GM23338 (cell line): ENCODE results near the gene HTR3B. TPM values are rescaled to one million over a fixed set of nuclear protein-coding genes. Genes with fewer than 3 reads are reported as not detected.
A peak's percentile ranks its signal among the peaks of the same experiment; 100 is the strongest.

ENCODE experiments used
- ATAC-seq: fragments of 200-7000 bp; cut with Tn5 transposase; 3 replicates; pipeline ENCODE4 v1.9.1; 2020
- DNase-seq: peaks from one replicate; pipeline ENCODE4 v3.0.0-alpha.2; 2015; ENCODE audit warnings: low spot score
- H2AFZ ChIP-seq: fragments of 200-600 bp; sonication (generic); 2 replicates; pipeline ENCODE4 v1.8.0; 2016; ENCODE audit warnings: antibody characterized with exemption, mild to moderate bottlenecking, moderate library complexity
- H3F3A ChIP-seq: fragments of 200-600 bp; sonication (generic); replicated peaks from 2 replicates; pipeline ENCODE4 v1.8.0; 2017; ENCODE audit warnings: antibody characterized with exemption, mixed run types, low read depth
- H3K27ac ChIP-seq: fragments of 200-600 bp; sonication (generic); 2 replicates; pipeline ENCODE4 v1.6.1; 2016; ENCODE audit warnings: low read depth
- H3K27me3 ChIP-seq: fragments of 200-600 bp; sonication (generic); 2 replicates; pipeline ENCODE4 v1.8.0; 2016; ENCODE audit warnings: mild to moderate bottlenecking, mixed run types, moderate library complexity; ENCODE audit not compliant: insufficient read depth
- H3K36me3 ChIP-seq: fragments of 200-600 bp; sonication (generic); 2 replicates; pipeline ENCODE4 v1.8.0; 2016; ENCODE audit warnings: mild to moderate bottlenecking; ENCODE audit not compliant: insufficient read depth
- H3K4me1 ChIP-seq: fragments of 200-600 bp; sonication (generic); 2 replicates; pipeline ENCODE4 v1.8.0; 2016; ENCODE audit warnings: mild to moderate bottlenecking, moderate library complexity; ENCODE audit not compliant: insufficient read depth
- H3K4me2 ChIP-seq: fragments of 200-600 bp; sonication (generic); 2 replicates; pipeline ENCODE4 v1.7.1; 2017; ENCODE audit warnings: mixed run types
- H3K4me3 ChIP-seq: fragments of 200-600 bp; sonication (generic); 2 replicates; pipeline ENCODE4 v1.6.1; 2016; ENCODE audit warnings: mixed run types
- H3K79me2 ChIP-seq: fragments of 200-600 bp; sonication (generic); replicated peaks from 2 replicates; pipeline ENCODE4 v1.8.0; 2017; ENCODE audit warnings: mild to moderate bottlenecking; ENCODE audit not compliant: insufficient read depth
- H3K9me2 ChIP-seq: fragments of 200-600 bp; sonication (generic); 2 replicates; pipeline ENCODE4 v1.8.0; 2017; ENCODE audit not compliant: insufficient read depth
- H4K20me1 ChIP-seq: fragments of 200-600 bp; sonication (generic); replicated peaks from 2 replicates; pipeline ENCODE4 v1.8.0; 2017; ENCODE audit warnings: mild to moderate bottlenecking; ENCODE audit not compliant: insufficient read depth
- H3K27ac Mint-ChIP-seq: 2 replicates; pipeline ENCODE4 v1.8.0; 2020; ENCODE audit warnings: inconsistent platforms, mild to moderate bottlenecking, moderate library complexity, mixed read lengths
- H3K27me3 Mint-ChIP-seq: 3 replicates; pipeline ENCODE4 v1.8.0; 2022; ENCODE audit warnings: low read depth, mild to moderate bottlenecking, moderate library complexity, mixed read lengths, inconsistent platforms; ENCODE audit not compliant: insufficient read depth, poor library complexity
- H3K36me3 Mint-ChIP-seq: 3 replicates; pipeline ENCODE4 v1.8.0; 2021; ENCODE audit warnings: low read depth, mild to moderate bottlenecking, inconsistent platforms, moderate library complexity, mixed read lengths
- H3K4me1 Mint-ChIP-seq: 3 replicates; pipeline ENCODE4 v1.8.0; 2020; ENCODE audit warnings: mild to moderate bottlenecking, inconsistent platforms, mixed read lengths
- H3K4me3 Mint-ChIP-seq: 3 replicates; pipeline ENCODE4 v1.8.0; 2021; ENCODE audit warnings: moderate library complexity, mild to moderate bottlenecking, inconsistent platforms, mixed read lengths
- H3K9me3 Mint-ChIP-seq: 3 replicates; pipeline ENCODE4 v1.8.0; 2020; ENCODE audit warnings: moderate library complexity, mild to moderate bottlenecking, inconsistent platforms, mixed read lengths
- CREB1 ChIP-seq: fragments of 250-450 bp; sonication (Bioruptor Pico); IDR thresholded peaks from 2 replicates; pipeline ENCODE4 v1.5.0; 2020; ENCODE audit warnings: low read depth, mild to moderate bottlenecking, moderate library complexity
- EZH2 ChIP-seq: fragments of 200-600 bp; sonication (generic); IDR thresholded peaks from one replicate; pipeline ENCODE4 v1.8.0; 2017; ENCODE audit warnings: antibody characterized with exemption, mild to moderate bottlenecking, low read depth; ENCODE audit not compliant: unreplicated experiment
- EZH2phosphoT487 ChIP-seq: fragments of 200-600 bp; sonication (generic); IDR thresholded peaks from one replicate; pipeline ENCODE4 v1.8.1; 2018; ENCODE audit warnings: antibody characterized with exemption; ENCODE audit not compliant: unreplicated experiment
- JUNB ChIP-seq: IDR thresholded peaks from one replicate; pipeline ENCODE4 v1.6.1; 2016; ENCODE audit warnings: antibody characterized with exemption; ENCODE audit not compliant: unreplicated experiment
- NANOG ChIP-seq: IDR thresholded peaks from 2 replicates; pipeline ENCODE4 v1.6.1; 2016; ENCODE audit warnings: antibody characterized with exemption, borderline replicate concordance
- POLR2AphosphoS5 ChIP-seq: IDR thresholded peaks from 2 replicates; pipeline ENCODE4 v1.6.1; 2016; ENCODE audit warnings: antibody characterized with exemption, low read depth
- STAT1 ChIP-seq: IDR thresholded peaks from one replicate; pipeline ENCODE4 v1.6.1; 2016; ENCODE audit warnings: antibody characterized with exemption; ENCODE audit not compliant: unreplicated experiment
- ZNF114 ChIP-seq: fragments of 250-450 bp; sonication (Bioruptor Pico); IDR thresholded peaks from 2 replicates; pipeline ENCODE4 v1.5.0; 2020; ENCODE audit warnings: mild to moderate bottlenecking, moderate library complexity
- ZNF331 ChIP-seq: fragments of 250-450 bp; sonication (Bioruptor Pico); IDR thresholded peaks from 2 replicates; pipeline ENCODE4 v1.5.0; 2020; ENCODE audit warnings: low read depth, mild to moderate bottlenecking, moderate library complexity
- polyA plus RNA-seq: library from polyadenylated mRNA; unstranded; fragments of >200 nt; fragmentation: Nextera tagmentation; extraction: Ambion mirVana; gene quantifications from 2 replicates; pipeline ENCODE4 v1.2.1, GENCODE V29; 2016
- total RNA-seq: library from RNA; depleted of rRNA; stranded (reverse); fragments of >200 nt; shearing (Covaris generic); gene quantifications from 2 replicates; pipeline ENCODE4 v1.2.3, GENCODE V29; 2014
- TF ChIP-seq, protein P1 (sequence below): IDR thresholded peaks from 2 replicates; pipeline ENCODE4 v1.6.1; 2016; ENCODE audit warnings: antibody characterized with exemption
- TF ChIP-seq, protein P2 (sequence below): IDR thresholded peaks from one replicate; pipeline ENCODE4 v1.6.1; 2018; ENCODE audit warnings: antibody characterized with exemption; ENCODE audit not compliant: unreplicated experiment
- TF ChIP-seq, protein P3 (sequence below), 2 experiments: fragments of 200-600 bp in 1 of 2; sonication (generic) in 1 of 2; conservative IDR thresholded peaks; 2 replicates each; pipeline versions ENCODE4 v1.5.1 to v1.6.1; 2016 to 2017; ENCODE audit warnings: antibody characterized with exemption in 2 of 2, low read depth in 2 of 2, mild to moderate bottlenecking in 2 of 2, moderate library complexity in 1 of 2
- TF ChIP-seq, protein P4 (sequence below): fragments of 250-450 bp; sonication (Bioruptor Pico); IDR thresholded peaks from 2 replicates; pipeline ENCODE4 v1.5.0; 2020; ENCODE audit warnings: mild to moderate bottlenecking, moderate library complexity

The HTR3B gene
- total and polyA plus RNA-seq, 2 experiments from 2014 or later = not detected

DNA sequence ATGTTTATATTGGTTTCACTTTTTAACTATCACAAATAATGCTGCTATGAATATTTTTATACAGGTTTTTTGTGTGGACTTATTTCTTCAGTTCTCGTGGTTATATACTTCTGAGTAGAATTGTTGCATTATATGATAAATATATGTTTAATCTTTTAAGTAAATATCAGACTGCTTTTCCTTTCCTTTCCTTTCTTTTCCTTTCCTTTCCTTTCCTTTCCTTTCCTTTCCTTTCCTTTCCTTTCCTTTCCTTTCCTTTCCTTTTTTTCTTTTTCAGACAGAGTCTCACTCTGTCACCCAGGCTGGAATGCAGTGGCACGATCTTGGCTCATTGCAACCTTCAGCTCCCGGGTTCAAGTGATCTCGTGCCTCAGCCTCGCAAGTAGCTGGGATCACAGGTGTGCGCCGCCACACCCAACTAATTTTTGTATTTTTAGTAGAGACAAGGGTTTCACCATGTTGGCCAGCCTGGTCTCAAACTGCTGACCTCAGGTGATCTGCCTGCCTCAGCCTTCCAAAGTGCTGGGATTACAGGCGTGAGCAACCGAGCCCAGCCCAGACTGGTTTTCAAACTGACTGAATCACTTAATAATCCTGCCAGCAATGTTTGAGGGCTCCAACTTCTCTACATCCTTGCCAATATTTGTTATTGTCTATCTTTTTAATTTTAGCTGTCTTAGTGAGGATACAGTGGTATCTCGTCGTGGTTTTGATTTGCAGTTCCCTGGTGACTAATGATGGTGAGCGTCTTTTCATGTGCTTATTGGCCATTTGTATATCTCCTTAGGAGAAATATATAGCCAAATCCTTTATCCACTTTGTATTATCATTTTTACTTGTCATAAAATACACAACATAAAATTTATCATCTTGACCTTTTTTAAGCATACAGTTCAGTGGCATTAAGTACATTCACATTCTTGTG lies 21.9 kb downstream of the HTR3B start:
- Histone ChIP-seq H3K27me3 (no peaks in the 10 kb centered on the region), H3K79me2 (no peaks in the 10 kb centered on the region), H2AFZ (peak overlapping the region; percentile 15; the same call in 1 of the 2 replicates), H3K4me2 (no peak overlapping the region), H3K9me2 (no peaks in the 10 kb centered on the region), H3K36me3 (no peaks in the 10 kb centered on the region), H3F3A (no peaks in the 10 kb centered on the region), H4K20me1 (no peaks in the 10 kb centered on the region), H3K4me1 (no peaks in the 10 kb centered on the region), H3K27ac (no peak overlapping the region), H3K4me3 (no peak overlapping the region)
- DNase-seq (no peak), ATAC-seq (no peak)
- Mint-ChIP-seq H3K4me1 (no peaks in the 10 kb centered on the region), H3K36me3 (no peaks in the 10 kb centered on the region), H3K27me3 (peaks cover 3% of the 10 kb centered on the region), H3K9me3 (no peaks in the 10 kb centered on the region), H3K27ac (no peak overlapping the region), H3K4me3 (no peak overlapping the region)
- TF ChIP-seq EZH2phosphoT487 = no peak
- TF ChIP-seq CREB1 (CRISPR knock-in tag) = no peak
- no peak for TF ChIP-seq EZH2
- no peak for TF ChIP-seq JUNB
- TF ChIP-seq NANOG = no peak
- no peak for TF ChIP-seq POLR2AphosphoS5
- TF ChIP-seq, protein P1, sequence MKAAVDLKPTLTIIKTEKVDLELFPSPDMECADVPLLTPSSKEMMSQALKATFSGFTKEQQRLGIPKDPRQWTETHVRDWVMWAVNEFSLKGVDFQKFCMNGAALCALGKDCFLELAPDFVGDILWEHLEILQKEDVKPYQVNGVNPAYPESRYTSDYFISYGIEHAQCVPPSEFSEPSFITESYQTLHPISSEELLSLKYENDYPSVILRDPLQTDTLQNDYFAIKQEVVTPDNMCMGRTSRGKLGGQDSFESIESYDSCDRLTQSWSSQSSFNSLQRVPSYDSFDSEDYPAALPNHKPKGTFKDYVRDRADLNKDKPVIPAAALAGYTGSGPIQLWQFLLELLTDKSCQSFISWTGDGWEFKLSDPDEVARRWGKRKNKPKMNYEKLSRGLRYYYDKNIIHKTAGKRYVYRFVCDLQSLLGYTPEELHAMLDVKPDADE = no peak
- no peak for TF ChIP-seq STAT1
- TF ChIP-seq ZNF331 (CRISPR knock-in tag) = no peak
- TF ChIP-seq, protein P2, sequence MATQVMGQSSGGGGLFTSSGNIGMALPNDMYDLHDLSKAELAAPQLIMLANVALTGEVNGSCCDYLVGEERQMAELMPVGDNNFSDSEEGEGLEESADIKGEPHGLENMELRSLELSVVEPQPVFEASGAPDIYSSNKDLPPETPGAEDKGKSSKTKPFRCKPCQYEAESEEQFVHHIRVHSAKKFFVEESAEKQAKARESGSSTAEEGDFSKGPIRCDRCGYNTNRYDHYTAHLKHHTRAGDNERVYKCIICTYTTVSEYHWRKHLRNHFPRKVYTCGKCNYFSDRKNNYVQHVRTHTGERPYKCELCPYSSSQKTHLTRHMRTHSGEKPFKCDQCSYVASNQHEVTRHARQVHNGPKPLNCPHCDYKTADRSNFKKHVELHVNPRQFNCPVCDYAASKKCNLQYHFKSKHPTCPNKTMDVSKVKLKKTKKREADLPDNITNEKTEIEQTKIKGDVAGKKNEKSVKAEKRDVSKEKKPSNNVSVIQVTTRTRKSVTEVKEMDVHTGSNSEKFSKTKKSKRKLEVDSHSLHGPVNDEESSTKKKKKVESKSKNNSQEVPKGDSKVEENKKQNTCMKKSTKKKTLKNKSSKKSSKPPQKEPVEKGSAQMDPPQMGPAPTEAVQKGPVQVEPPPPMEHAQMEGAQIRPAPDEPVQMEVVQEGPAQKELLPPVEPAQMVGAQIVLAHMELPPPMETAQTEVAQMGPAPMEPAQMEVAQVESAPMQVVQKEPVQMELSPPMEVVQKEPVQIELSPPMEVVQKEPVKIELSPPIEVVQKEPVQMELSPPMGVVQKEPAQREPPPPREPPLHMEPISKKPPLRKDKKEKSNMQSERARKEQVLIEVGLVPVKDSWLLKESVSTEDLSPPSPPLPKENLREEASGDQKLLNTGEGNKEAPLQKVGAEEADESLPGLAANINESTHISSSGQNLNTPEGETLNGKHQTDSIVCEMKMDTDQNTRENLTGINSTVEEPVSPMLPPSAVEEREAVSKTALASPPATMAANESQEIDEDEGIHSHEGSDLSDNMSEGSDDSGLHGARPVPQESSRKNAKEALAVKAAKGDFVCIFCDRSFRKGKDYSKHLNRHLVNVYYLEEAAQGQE = no peak
- TF ChIP-seq, protein P3, sequence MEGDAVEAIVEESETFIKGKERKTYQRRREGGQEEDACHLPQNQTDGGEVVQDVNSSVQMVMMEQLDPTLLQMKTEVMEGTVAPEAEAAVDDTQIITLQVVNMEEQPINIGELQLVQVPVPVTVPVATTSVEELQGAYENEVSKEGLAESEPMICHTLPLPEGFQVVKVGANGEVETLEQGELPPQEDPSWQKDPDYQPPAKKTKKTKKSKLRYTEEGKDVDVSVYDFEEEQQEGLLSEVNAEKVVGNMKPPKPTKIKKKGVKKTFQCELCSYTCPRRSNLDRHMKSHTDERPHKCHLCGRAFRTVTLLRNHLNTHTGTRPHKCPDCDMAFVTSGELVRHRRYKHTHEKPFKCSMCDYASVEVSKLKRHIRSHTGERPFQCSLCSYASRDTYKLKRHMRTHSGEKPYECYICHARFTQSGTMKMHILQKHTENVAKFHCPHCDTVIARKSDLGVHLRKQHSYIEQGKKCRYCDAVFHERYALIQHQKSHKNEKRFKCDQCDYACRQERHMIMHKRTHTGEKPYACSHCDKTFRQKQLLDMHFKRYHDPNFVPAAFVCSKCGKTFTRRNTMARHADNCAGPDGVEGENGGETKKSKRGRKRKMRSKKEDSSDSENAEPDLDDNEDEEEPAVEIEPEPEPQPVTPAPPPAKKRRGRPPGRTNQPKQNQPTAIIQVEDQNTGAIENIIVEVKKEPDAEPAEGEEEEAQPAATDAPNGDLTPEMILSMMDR (conservative IDR thresholded peaks at IDR 0.05; ENCODE audit: low read depth in 2 of 2) = no peak
- TF ChIP-seq, protein P4, sequence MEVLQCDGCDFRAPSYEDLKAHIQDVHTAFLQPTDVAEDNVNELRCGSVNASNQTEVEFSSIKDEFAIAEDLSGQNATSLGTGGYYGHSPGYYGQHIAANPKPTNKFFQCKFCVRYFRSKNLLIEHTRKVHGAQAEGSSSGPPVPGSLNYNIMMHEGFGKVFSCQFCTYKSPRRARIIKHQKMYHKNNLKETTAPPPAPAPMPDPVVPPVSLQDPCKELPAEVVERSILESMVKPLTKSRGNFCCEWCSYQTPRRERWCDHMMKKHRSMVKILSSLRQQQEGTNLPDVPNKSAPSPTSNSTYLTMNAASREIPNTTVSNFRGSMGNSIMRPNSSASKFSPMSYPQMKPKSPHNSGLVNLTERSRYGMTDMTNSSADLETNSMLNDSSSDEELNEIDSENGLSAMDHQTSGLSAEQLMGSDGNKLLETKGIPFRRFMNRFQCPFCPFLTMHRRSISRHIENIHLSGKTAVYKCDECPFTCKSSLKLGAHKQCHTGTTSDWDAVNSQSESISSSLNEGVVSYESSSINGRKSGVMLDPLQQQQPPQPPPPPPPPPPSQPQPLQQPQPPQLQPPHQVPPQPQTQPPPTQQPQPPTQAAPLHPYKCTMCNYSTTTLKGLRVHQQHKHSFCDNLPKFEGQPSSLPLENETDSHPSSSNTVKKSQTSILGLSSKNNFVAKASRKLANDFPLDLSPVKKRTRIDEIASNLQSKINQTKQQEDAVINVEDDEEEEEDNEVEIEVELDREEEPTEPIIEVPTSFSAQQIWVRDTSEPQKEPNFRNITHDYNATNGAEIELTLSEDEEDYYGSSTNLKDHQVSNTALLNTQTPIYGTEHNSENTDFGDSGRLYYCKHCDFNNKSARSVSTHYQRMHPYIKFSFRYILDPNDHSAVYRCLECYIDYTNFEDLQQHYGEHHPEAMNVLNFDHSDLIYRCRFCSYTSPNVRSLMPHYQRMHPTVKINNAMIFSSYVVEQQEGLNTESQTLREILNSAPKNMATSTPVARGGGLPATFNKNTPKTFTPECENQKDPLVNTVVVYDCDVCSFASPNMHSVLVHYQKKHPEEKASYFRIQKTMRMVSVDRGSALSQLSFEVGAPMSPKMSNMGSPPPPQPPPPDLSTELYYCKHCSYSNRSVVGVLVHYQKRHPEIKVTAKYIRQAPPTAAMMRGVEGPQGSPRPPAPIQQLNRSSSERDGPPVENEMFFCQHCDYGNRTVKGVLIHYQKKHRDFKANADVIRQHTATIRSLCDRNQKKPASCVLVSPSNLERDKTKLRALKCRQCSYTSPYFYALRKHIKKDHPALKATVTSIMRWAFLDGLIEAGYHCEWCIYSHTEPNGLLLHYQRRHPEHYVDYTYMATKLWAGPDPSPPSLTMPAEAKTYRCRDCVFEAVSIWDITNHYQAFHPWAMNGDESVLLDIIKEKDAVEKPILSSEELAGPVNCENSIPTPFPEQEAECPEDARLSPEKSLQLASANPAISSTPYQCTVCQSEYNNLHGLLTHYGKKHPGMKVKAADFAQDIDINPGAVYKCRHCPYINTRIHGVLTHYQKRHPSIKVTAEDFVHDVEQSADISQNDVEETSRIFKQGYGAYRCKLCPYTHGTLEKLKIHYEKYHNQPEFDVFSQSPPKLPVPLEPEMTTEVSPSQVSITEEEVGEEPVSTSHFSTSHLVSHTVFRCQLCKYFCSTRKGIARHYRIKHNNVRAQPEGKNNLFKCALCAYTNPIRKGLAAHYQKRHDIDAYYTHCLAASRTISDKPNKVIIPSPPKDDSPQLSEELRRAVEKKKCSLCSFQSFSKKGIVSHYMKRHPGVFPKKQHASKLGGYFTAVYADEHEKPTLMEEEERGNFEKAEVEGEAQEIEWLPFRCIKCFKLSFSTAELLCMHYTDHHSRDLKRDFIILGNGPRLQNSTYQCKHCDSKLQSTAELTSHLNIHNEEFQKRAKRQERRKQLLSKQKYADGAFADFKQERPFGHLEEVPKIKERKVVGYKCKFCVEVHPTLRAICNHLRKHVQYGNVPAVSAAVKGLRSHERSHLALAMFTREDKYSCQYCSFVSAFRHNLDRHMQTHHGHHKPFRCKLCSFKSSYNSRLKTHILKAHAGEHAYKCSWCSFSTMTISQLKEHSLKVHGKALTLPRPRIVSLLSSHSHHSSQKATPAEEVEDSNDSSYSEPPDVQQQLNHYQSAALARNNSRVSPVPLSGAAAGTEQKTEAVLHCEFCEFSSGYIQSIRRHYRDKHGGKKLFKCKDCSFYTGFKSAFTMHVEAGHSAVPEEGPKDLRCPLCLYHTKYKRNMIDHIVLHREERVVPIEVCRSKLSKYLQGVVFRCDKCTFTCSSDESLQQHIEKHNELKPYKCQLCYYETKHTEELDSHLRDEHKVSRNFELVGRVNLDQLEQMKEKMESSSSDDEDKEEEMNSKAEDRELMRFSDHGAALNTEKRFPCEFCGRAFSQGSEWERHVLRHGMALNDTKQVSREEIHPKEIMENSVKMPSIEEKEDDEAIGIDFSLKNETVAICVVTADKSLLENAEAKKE (CRISPR knock-in tag) = no peak
- TF ChIP-seq ZNF114 (CRISPR knock-in tag) = no peak
